HG03139 (cell line): ENCODE data around the gene PNRC1.
"Not testable (repeated sequence)": the region's sequence is repeated elsewhere in the genome, so short reads cannot be mapped to it uniquely, and the experiment has no call there.

Experiments used
- ATAC-seq: cut with Tn5 transposase; IDR thresholded peaks from one replicate; pipeline ENCODE4 v1.9.1; 2021; ENCODE audit not compliant: unreplicated experiment

Gene PNRC1

GRCh38 chr6:89080281-89081128, at the start of gene PNRC1:
TSS of gene PNRC1 (plus strand) at chr6:89080751. CDS start at chr6:89080895, 144 bp downstream.
- peak; percentile 68 for ATAC-seq

- no peak for ATAC-seq
Measured at GRCh38 chr6:89032599-89032998, 48.0 kb upstream of the PNRC1 start.

- no peak for ATAC-seq
Measured at GRCh38 chr6:89033461-89033860, 47.1 kb upstream of the PNRC1 start.

GRCh38 chr6:89034116-89034515, 46.4 kb upstream of the PNRC1 start:
- ATAC-seq, result not testable (repeated sequence)

DNA sequence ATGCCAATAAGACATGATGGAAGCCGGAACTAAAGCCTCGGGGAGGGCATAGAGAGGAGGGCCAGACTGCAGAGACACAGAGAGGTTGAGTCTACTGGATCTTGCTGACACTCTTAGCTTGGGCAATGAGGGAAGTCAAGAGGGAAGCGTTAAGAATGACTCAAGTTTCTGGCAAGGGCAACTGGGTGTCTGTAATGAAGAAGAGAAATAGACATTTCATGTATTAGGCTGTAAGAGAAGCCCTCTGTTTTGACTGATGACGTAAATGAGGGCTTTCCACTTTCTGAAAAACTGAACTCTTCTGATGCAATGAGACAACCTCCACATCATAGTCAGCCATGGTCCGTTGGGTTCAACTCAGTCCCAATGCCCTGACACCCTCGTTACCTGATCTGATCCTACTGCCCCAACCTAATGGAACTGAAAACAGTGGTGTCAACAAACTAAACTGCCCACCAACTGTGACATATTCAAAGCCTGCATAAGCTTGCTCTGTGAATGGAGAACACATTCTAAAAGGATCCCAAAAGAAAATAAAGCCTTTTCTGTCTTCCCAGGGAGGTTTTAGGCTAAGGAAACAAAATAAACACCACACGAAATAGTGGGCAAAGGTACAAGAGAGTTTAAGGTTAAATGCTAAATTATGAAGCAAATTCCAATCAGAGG, 45.8 kb upstream of the PNRC1 start:
- no peak for ATAC-seq

DNA sequence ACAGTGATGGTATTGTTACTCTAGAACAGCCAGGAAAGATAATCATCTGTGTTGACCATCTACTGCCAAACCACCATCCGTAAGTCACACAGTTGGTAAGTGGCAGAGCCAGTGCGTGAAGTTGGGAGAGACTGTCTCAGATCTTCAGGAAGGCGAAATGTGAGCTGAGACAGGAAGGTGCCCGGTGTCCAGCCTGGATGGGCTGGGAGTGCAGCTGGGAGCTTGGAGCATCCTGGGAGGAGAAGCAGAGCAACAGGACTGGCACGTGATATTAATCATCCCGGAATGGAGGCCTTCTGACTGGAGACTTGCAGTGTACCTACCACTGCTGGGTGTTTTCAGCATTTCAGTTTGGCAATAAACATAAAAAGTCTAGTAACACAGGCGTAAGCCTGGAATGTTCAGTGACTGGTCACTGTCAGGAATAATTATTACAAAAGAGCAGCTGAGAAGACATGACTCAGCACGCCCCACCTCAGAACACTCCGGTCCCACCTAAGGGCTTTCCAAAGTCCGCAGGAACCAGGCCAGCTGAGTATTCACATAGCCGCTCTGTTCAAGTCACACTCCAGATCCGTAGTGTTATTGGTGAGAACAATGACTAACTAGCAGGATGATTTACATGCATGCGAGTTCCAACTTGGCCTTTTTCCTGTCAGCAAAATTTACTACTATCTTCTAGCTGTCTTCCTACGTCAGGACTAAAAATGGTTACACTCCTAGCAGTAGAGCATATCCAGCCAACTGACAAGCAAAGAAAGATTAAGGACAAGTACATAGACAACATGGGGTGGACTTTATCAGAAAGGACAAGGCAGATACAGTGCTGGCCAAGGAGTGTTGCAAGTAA, 45.1 kb upstream of the PNRC1 start:
- no peak for ATAC-seq

GRCh38 chr6:89037141-89037900, 43.2 kb upstream of the PNRC1 start:
- ATAC-seq, result no peak

DNA sequence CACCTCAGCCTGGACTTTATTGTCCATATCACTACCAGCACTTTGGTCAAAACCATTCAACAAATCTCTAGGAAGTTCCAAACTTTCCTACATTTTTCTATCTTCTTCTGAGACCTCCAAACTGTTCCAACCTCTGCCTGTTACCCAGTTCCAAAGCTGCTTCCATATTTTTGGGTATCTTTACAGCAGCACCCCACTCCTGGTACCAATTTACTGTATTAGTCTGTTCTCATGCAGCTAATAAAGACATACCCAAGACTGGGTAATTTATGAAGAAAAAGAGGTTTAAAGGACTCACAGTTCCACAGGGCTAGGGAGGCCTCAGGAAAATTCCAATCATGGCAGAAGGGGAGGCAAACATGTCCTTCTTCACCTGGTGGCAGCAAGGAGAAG, 42.7 kb upstream of the PNRC1 start:
- not testable (repeated sequence) for ATAC-seq

- ATAC-seq, result no peak
Measured at GRCh38 chr6:89042664-89043063, 37.9 kb upstream of the PNRC1 start.

GRCh38 chr6:89044328-89045010, 36.1 kb upstream of the PNRC1 start:
- no peak for ATAC-seq

- ATAC-seq, result no peak
Measured at GRCh38 chr6:89045011-89045387, 35.6 kb upstream of the PNRC1 start.

- ATAC-seq, result no peak
Measured at GRCh38 chr6:89045576-89045975, 35.0 kb upstream of the PNRC1 start.

DNA sequence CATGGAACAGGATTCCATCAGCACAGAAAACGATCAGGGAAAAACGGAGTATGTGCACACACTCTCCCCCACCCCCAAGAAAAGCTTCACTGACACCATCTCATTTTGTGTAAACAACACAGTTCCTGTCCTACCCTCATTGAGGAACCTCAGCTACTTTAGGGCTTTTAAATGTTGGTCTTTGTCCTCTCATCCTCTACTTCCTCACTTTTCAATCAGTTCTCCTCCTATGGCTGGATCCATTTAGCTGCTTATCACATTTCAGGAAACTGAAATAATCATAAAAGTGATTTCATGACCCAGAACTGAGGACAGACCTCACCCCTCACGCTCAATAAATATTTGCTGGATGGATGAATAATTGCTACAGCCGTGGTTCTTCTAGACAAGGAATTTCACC, 33.1 kb upstream of the PNRC1 start:
- ATAC-seq, result no peak

DNA sequence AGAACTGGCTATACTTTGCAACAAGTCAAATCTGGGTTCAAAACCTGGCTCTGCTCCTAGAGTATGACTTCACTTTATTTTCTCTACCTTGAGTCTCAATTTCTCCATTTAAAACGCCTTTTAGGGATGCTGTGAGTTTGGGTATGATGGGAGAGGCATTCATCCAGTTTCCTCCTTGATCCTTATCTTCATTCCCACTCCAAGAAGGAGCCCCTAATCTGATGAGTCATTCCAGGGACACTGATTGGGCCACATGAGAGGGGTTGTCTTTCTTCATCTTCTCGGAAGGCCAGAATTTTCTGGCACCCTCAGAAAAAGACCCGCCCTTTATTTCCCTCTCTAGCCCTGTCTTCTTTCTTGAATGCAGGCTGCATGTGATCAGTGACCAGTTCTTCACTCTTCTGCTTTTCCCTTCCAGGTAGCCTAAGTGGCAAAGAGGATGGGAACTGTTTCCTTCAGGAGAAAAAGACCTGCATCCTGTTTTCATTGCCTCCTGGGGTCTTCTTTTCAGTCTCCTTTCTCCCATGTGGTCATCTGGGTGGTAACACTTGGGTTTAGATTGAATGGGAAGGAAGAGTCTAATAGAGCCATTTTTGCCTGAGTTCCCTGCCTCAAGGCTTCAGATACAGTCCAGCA, 32.1 kb upstream of the PNRC1 start:
- no peak for ATAC-seq

DNA sequence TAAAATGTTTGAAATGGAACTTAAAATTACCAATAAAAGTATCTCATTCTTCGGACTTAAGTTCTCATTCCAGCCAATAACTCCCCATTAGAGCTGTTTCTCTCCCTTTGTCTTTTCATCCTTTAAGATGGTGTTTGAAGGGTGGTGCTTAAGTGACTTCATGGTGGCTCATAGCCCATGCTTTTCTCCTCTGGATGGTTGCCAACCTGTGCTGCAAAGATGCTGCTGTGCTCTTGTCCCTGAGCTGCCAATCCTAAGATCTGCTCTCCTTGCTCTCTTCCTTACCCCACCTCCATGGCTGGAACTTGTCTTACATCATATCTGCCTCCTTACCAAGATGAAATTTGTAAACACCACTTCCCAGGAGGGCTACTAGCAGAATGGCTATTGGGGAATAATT, 31.6 kb upstream of the PNRC1 start:
- no peak for ATAC-seq

DNA sequence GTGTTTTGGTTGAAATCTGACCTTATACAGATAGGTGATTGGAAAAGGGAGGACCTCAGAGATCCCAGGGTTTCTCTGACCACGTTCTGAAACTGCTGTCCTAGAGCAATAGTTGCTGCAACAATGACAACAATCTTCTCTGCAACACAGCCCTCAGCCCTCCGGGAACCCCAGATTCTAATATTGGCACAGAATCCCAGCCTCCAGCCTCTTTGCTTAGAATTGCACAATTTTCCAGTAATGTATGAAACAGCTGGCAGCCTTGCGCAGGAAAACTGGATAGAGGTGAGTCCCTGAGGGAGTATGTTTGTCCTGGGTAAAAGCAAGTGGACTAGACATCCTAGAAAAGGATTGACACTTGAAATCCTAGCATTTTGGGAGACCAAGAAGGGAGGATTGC, 30.4 kb upstream of the PNRC1 start:
- ATAC-seq, result no peak

GRCh38 chr6:89050697-89051096, 29.9 kb upstream of the PNRC1 start:
- no peak for ATAC-seq

DNA sequence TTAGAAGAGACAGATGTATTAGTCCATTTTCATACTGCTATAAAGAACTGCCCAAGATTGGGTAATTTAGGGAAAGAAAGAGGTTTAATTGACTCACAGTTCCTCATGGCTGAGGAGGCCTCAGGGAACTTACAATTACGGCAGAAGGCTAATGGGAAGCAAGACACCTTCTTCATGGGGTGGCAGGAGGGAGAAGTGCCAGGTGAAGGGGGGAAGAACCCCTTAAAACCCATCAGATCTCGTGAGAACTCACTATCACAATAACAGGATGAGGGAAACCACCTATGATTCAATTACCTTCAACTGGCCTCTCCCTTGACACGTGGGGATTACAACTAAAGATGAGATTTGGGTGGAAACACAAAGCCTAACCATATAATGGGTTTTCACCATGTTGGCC, 28.9 kb upstream of the PNRC1 start:
- no peak for ATAC-seq

- no peak for ATAC-seq
Measured at GRCh38 chr6:89054208-89054607, 26.3 kb upstream of the PNRC1 start.

GRCh38 chr6:89057759-89058158, 22.8 kb upstream of the PNRC1 start:
- ATAC-seq, result no peak
